Astrocyte of the hippocampus (primary cell): ENCODE results near the gene SLC23A2.
A peak's percentile ranks its signal among the peaks of the same experiment; 100 is the strongest.
"Not testable (repeated sequence)": the region's sequence is repeated elsewhere in the genome, so short reads cannot be mapped to it uniquely, and the experiment has no call there.

Experiments used
- DNase-seq: peaks from one replicate; pipeline ENCODE4 v3.0.0; 2011; ENCODE audit warnings: low read depth, low spot score

The SLC23A2 gene

DNA sequence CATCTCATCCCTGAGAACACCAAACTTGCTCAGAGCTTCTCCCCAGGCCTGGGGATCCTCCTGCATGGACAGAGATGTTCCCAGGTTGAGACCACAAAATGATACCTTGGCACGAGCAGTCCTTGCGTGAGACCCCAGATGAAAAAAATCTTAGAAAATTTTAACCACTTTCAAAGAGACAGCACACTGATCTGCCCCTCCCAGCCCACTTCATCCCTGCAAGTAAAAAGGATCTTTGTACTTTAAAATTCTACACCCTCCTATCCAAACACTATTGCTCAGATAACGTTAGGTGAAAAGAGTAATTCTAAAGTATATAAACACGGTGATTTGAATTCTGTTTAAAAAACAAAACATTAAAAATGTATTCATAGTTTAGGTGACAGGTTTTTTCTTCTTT, 98.5 kb downstream of the SLC23A2 start:
- no peak for DNase-seq

DNA sequence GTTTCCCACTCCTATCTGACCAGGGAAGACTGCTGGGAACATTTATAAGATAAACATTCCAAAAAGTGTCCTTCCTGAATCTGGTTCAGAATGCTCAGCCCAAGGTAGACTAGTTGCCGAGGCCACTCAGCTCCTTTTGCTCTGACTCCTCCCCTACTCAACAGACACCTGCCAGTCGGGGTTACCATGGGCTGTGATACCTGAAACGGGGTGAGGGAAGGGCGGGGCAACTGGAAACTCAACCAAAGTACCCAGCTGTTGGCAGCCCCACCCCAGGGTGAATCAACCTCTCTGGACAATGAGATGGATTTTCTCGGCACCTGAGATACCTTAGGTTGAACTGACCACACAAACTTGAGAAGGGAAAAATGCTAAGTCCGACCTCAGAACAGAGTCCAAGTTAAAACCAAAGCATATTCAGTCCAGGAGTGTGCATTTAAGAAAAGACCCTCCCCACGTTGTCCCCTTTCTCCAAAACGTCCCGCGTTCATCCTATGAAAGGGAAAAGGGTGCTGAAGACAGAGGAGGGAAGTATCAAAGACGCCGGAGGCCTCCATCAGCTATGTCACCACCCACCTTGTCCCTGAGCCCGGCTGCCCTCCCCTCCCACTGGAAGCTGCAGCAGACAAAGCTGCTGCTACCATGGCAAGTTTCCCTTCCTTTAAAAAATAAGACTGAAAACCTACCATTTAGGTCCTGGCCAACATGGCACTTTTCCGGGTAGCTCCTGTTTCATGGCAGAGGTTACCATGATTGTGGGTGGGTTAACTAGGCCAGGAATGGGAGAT, 100.1 kb downstream of the SLC23A2 start:
- DNase-seq = no peak

DNA sequence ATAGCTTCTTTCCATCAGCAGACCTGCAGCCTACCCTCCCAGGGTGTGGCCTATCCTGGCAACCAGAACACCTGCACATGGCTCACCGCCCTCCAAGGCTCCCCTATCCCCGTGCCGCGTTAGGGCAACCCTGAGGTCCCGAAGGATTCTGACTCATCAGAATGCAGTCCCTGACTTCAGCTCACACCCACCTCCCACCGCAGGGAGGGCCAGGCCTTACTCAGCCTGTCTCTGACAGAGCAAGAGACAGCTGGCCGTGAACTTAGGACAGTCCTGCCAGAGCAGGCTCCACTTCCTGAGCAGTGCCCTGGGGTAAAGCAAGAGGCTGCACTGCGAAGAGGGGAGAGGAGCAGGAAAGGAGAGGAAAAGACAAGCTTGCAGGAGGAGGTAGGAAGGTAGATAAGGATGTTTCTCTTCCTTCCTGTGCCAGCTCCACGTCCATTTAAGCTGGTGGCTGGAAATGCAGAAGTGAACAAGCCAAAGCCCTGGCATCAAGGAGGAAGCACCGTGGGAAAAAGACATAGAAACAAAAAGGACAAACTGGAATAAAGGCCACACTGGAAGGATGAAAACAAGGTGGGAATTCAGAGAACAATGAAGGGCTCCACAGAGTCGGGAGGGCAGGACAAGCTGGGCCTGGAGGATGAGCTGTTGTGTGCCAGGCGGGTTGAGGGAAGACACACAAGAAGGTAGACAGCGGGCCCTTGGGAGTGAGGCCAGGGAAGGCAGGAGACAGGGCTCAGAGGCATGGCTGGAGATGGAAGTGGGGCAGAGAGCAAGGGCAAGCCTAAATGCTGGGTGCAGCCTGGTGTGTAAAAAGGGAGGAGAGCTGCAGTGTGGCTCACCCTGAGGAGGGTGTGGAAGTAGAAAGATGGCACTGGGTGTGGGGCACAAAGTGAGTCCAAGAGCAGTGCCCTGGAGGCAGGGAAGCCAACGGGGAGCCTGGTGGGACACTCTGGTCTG, 102.7 kb downstream of the SLC23A2 start:
- DNase-seq = peak; percentile 64

DNA sequence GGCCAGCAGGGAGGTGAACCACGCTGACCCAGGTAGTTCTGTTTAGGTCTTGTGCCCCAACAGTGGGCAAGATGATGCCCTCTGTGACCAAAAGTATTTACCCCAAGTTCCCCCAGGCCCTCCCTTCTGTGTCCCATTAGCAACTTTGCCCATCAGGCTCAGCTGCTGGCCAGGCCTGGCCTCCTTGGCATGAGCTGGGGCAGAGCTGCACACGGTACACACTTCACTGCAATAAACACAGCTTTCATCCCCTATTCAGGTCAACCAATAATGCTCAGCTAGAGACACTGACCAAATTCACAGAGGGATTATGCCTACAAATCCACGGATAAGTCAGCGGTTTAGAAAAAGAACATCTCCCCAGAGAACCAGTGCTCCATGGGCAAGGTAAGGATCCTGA, 103.7 kb downstream of the SLC23A2 start:
- no peak for DNase-seq

DNA sequence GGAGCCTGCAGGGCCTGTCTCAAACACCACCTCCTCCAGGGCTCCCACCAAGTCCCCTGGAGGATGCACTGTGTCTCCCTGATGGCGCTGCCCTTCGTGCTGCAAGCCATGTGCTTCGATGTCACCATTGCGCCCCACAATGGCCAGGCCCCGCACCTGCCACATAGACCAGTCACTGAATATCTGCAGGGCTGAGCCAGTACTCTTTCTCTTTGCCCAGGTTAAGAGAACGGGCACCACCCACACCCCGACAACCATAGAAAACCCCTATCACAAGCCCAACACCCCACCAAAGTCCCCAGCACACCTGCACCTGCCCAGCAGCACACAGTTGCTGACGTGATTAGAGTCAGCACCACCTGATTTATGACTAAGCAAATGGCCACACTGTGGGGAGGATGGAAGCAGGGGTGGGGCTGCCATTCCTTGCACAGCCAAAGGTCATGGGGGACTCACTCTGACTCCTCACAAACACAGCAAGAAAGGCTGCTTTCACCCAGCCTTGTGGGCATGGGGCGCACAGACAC, 104.3 kb downstream of the SLC23A2 start:
- no peak for DNase-seq

DNA sequence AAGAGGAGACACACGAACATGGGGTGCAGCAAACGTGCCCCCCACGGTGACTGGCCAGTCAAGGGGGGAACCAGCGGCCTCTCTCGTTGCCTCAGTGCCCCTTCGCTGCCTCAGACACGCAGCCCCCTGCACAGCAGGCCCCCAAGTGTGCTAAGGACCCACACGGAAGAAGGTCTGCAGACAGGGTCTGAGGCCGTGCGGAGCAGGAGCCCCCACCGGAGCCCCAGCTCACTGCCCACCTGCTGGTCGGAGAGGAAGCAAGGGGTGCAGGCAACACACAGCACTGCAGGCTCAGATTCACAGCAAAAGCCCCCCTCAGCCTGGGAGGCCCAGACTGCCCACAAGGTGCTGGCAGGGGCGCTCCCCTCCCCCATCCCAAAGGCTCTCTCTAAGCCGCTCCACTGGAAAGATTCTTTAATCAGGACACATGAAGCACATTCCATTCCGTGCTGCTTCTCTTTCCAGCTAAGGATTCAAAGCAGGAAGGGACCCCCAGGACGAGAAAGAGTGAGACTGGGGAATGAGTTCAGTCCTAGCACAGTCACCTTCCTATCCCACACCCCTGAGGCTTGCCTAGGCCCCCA, 105.1 kb downstream of the SLC23A2 start:
- DNase-seq = no peak

DNA sequence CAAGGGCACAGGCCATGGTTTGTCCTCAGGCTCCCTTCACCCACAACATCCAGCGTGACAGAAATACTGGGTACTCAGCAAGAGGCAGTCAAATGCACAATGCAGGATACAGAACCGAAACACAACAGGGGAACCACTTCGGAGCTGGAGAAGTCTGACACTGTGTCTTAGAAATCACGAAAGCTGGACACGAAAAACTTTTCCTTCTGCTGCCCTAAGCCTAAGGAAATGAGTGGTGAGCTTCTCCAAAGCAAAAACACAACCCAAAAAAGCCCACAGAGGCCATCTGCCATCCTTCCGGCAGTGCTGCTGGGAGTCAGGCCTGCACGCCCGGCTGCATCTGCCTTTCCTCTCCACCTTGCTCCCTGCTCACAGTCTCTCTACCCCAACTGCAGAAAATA, 106.3 kb downstream of the SLC23A2 start:
- DNase-seq = no peak

DNA sequence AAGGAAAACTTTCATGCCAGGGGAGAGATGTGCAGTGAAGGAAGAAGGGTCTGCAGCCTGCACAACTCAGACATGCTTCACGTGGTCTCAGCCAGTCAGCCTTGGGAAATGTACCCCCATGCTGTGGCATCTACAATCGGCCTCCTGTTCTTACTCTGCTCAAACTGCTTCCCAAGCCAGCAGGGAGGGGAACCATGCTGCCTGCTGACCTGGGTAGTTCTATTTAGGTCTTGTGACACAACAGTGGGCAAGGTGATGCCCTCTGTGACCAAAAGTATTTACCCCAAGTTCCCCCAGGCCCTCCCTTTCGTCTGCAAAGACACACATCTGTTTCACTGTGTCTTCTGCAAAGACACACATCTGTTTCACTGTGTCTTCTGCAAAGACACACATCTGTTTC, 106.9 kb downstream of the SLC23A2 start:
- no peak for DNase-seq

- no peak for DNase-seq
Measured at GRCh38 chr20:4893709-4894108, 107.6 kb downstream of the SLC23A2 start.

DNA sequence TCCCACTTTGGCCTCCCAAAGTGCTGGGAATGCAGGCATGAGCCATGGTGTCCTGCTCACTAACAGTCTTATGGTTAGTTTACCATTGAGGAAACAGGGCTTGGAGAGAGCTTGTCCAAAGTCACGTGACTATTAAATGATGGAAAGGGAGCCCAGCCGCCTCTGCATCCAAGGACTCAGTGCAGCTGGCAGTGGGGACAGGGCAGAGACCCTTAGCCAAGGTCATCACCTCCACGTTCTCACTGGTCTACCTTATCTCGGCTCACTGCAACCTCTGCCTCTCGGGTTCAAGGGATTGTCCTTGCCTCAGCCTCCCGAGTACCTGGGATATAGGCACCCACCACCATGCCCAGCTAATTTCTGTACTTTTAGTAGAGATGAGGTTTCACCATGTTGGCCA, 109.3 kb downstream of the SLC23A2 start:
- DNase-seq = no peak

DNA sequence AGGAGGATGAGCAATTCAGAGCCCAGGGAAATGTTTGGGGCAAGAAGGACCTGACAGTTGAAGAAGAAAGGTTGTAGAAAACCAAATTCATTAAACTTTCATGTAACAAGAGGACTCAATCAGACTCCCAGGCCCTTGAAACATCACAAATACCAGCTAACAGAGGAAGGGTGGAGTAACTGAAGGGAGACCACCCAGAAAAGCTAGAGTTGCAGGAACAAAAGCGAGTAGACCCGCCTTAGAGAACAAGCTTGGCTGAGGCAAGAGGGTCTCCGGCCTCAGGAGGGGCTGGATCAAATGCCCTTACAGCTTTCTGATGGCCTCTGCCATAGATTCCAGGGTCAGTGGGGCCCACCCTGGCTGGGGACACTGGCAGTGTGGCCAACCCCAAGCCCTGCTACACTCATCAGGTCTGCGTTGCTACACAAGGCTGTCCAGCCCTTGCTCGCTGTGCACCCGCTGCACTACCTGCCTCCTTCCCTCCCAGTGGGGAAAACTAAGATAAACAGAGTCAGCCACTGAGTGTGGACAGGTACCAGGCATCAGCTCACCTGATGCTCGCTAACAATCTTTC, 110.0 kb downstream of the SLC23A2 start:
- DNase-seq = no peak

DNA sequence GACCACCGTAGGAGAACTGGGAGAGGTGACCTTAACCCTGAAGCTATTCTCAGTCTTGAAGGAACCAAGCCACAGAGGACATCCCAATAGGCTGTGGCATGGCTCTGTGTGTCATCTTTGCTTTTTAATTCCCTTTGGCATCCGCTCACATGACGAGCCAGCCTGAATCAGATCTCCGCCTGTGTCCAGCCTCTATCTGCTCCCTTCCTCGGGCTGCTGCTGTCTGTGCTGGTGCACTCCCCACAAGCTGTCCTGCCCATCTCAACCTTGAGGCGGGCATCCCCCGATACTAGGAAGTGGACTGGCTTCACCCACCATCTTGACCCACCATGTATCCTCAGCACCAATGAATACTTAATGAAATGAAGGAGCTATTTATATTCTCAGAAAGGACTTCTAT, 111.9 kb downstream of the SLC23A2 start:
- DNase-seq = no peak

- DNase-seq = no peak
Measured at GRCh38 chr20:4887586-4887985, 113.7 kb downstream of the SLC23A2 start.

DNA sequence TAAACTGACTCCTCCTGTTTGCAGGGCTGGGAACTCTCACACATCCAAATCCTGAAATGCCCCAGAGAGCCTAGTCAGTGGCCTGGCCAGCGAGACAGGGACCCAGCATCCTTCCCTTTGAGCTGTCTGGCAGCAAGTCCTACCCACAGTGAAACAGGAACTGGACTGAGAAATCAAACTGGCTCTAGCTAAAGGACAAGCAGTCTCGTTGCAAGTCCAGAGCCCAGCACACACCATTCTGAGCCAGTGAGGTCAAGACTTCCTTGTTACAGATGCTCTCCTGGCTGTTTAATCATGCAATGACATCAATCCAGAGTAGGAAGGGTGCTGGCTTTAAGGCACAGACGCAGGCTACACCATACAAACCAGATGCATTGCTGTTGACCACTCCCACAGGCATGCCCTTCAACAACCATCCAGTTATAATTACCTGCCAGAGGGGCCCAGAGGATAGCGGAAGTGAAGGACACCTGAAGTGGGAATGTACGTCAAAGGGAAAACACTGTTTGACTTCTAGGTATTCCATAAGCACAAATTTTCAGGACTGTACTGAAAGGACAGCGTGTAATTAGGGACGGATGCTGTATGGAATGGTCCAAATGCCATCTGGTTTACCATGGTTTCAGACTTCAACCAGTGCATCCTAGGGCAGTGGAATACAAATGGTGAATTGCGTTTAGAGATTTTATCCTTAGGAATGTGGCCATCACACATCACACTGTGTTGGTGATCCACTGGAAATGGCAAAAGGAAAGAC, 114.4 kb downstream of the SLC23A2 start:
- DNase-seq = no peak

DNA sequence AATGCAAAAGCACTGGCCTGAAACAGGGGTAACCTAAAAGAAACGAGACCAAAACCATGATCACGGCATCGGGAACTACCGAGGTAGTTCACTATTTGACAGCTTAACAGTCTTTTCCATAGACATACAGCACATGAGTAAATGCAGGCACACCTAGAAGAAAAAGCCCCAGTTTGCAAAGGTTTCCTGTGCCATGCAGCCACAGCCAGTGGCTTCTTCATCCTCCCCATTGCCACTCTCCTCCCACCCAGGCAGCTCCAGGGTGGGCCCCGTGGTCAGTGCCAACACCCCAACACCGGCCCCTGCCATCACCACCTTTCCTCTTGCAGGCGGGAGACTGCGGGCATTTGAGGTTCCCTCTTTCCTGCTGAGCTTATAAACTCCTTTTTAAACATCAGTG, 115.4 kb downstream of the SLC23A2 start:
- DNase-seq = no peak

DNA sequence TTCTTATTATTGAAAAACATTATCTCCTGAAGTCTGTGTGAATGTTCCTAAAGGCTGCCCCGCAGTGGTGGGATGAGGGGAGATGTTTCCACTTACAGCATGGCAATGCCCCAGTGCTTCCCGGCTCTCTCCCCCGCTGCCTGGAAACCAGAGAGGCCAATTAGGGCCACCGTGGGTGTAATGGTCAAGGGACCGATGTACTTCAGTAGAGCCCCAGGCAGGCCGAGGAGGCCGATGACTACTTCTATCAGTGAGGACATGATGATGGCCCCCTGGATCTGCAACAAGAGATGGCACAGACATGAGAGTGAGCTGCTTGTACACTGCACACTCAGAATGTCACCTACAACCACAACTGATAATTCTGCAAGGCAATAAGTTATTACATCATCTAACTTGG, 117.8 kb downstream of the SLC23A2 start:
- DNase-seq = no peak

GRCh38 chr20:4883051-4883450, 118.3 kb downstream of the SLC23A2 start:
- no peak for DNase-seq

DNA sequence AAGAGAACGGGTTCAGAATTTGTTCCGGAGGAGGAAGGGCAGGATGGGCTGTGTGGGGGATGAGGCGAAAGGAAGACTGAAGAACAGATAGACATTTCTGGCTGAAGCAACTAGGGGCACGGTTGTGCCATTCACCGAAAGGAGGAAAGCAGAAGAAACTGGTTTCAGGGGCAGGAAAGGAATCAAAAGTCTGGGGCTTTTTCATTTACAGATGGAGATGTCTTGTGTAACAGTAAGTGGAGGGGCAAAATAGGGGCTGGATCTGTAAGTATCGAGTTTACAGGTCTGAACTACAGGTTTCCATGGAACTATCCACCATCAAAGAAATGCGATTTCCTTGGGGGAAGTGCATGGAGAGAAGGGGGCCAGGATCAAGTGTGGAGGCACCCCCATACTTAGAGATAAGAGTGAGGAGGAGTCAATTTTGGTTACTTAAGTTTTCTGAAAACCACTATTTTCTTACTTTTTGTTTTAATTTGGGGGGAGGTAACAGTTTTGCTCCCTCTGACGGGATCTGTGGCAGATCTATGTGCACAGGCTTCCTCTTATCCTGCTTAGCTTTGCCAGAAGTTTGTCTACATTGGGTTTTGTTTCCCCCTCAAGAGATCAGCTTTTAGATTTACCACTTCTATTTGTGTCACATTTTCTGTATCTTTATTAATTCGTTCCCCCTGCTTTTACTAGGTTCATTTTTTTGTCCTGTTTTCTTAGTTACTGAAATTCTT, 120.1 kb downstream of the SLC23A2 start:
- DNase-seq = no peak

- no peak for DNase-seq
Measured at GRCh38 chr20:4880051-4880450, 121.3 kb downstream of the SLC23A2 start.

GRCh38 chr20:4878099-4878498, 123.2 kb downstream of the SLC23A2 start:
- not testable (repeated sequence) for DNase-seq
